ENCODE measurements around the gene ODR4.
"Not testable (repeated sequence)": the region's sequence is repeated elsewhere in the genome, so short reads cannot be mapped to it uniquely, and the experiment has no call there.

DNA sequence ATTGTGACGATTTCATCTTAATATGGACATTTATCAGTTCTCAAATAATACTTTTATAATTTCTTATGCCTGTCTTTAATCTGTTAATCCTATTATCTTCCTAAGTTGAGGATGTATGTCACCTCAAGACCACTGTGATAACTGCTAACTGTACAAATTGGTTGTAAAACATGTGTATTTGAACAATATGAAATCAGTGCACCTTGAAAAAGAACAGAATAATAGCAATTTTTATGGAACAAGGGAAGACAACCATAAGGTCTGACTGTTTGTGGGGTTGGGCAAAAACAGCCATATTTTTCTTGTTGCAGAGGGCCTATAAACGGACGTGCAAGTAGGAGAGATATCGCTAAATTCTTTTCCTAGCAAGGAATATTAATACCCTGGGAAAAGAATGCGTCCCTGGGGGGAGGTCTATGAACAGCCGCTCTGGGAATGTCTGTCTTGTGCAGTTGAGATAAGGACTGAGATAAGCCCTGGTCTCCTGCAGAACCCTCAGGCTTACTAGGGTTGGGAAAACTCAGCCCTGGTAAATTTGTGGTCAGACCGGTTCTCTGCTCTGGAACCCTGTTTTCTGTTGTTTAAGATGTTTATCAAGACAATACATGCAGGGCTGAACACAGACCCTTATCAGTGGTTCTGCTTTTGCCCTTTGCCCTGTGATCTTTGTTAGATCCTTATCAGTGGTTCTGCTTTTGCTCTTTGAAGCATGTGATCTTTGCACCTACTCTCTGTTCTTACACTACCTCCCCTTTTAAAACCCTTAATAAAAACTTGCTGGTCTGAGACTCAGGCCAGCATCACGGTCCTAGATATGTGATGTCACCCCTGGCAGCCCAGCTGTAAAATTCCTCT, 27.6 kb upstream of the ODR4 start:
- TF ChIP-seq, protein P1, sequence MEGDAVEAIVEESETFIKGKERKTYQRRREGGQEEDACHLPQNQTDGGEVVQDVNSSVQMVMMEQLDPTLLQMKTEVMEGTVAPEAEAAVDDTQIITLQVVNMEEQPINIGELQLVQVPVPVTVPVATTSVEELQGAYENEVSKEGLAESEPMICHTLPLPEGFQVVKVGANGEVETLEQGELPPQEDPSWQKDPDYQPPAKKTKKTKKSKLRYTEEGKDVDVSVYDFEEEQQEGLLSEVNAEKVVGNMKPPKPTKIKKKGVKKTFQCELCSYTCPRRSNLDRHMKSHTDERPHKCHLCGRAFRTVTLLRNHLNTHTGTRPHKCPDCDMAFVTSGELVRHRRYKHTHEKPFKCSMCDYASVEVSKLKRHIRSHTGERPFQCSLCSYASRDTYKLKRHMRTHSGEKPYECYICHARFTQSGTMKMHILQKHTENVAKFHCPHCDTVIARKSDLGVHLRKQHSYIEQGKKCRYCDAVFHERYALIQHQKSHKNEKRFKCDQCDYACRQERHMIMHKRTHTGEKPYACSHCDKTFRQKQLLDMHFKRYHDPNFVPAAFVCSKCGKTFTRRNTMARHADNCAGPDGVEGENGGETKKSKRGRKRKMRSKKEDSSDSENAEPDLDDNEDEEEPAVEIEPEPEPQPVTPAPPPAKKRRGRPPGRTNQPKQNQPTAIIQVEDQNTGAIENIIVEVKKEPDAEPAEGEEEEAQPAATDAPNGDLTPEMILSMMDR (IDR thresholded peaks at IDR 0.05 in 4 of 5, conservative IDR thresholded peaks at IDR 0.05 in 1 of 5) = not testable (repeated sequence)
- not testable (repeated sequence) for TF ChIP-seq POLR2A (IDR thresholded peaks at IDR 0.05)

Measured in gastrocnemius medialis (tissue), 4 donors.